Fibroblast of lung (primary cell): ENCODE measurements around the gene FSIP1.

Experiments
- CTCF ChIP-seq, 2 donors: IDR thresholded peaks in 1 of 2; conservative IDR thresholded peaks in 1 of 2; 1 replicate in 1 of 2; 2 replicates in 1 of 2; pipeline ENCODE4 v1.5.1; 2011 to 2012; ENCODE audit warnings: low read length in 2 of 2, control low read depth in 1 of 2, inconsistent platforms in 1 of 2, low read depth in 1 of 2, mild to moderate bottlenecking in 1 of 2
- EZH2 ChIP-seq: IDR thresholded peaks from 2 replicates; pipeline ENCODE4 v1.5.1; 2012; ENCODE audit warnings: low read length, control low read depth, mild to moderate bottlenecking; ENCODE audit errors: missing control alignments

- TF ChIP-seq CTCF (conservative IDR thresholded peaks at IDR 0.05 in 1 of 2, IDR thresholded peaks at IDR 0.05 in 1 of 2; ENCODE audit: low read depth in 1 of 2, low read length in 2 of 2) (no peak), EZH2 (no peak)
These were observed 36.9 kb upstream of the FSIP1 start for GRCh38 chr15:39819533-39819932.
